ENCODE results near the gene VGF. TPM values are rescaled to one million over a fixed set of nuclear protein-coding genes. Genes with fewer than 3 reads are reported as not detected.
"Not testable (repeated sequence)": the region's sequence is repeated elsewhere in the genome, so short reads cannot be mapped to it uniquely, and the experiment has no call there.

VGF gene
- total and polyA plus RNA-seq, 12 donors = 0.97 to 14.3 (median 4.6) TPM; not detected in 3

DNA sequence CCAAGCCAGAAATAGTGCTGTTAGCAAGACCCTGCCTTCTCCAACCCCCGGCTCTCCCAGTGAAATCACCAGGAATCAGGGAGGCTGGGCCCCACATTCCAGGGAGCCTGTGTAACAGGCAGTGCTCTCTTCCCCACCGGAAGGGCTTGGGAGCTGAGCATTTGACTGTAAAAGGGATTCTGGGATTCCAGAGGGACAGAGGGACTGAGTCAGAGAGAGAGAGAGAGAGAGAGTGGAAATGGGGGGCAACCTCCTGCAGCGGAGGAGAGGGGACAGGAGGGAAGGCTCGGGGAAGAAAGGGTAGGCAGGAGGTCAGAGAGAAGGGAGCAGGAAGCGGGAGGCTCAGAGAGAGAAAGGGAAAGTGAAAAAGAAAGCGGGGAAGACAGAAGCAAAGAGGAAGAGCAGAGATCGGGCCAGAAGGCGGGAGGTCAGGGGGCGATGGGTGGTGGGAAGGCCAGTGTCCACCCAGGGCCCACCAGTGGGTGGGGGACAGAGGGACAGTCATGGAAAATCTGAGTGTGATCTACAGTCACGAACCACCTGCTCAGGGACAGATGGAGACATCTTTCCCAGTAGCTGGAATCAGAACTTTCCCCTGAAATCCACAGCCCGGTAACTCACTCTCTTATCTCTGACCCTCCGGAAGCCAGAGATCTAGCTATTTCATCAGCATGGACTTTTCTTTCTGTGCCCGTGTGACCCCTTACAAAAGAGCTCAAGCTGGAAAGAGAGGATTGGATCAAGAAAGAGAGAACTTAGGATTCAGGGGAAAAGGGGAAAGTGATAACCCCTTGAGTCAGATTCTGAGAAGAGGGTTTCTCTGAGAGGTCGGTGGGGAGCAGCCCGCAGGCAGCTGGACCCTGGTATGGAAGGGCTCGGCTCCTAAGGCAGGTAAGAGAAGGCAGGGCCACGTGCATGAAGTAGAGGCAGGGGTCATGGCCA is 43.1 kb downstream of the VGF start:
- DNase-seq = peak; percentile 40 to 87 (median 78)
- WGBS, 4 donors = 13 to 18% (median 16%) methylated on average over 17 of the region's 17 CpGs
- intact Hi-C loops (cut with DNase I) = no loop called here
- H3K9me3 ChIP-seq (replicated peaks in 1 of 3) = no peaks in the 10 kb centered on the region
- H3K36me3 ChIP-seq (replicated peaks in 1 of 2) = no peaks in the 10 kb centered on the region
- H3K4me1 ChIP-seq (replicated peaks in 1 of 2) = peaks cover 24 to 36% of the 10 kb centered on the region in 2 donors
- H3K27ac ChIP-seq = peak overlapping the region; percentile 55 to 94 (median 79)
- H3K27me3 ChIP-seq = no peaks in the 10 kb centered on the region
- peak overlapping the region in 2 of 4 donors; percentile 52 to 53 for H3K4me3 ChIP-seq
- no peak for TF ChIP-seq CTCF (IDR thresholded peaks at IDR 0.05)
- TF ChIP-seq POLR2A (IDR thresholded peaks at IDR 0.05) = peak; percentile 25 to 63

DNA sequence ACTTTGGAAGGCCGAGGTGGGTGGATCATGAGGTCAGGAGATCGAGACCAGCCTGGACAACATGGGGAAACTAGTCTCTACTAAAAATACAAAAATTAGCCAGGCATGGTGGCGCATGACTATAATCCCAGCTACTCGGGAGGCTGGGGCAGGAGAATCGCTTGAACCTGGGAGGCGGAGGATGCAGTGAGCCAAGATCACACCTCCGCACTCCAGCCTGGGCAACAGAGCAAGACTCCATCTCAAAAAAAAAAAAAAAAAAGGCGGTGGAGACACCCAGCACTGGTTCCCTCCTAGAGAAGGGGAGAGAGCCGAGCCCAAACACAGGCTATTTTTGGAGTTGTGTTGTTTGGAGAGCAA is 43.8 kb downstream of the VGF start:
- H3K4me1 ChIP-seq (replicated peaks in 1 of 2) = peaks cover 19 to 30% of the 10 kb centered on the region in 2 donors
- peak overlapping the region; percentile 55 to 94 (median 79) for H3K27ac ChIP-seq
- H3K4me3 ChIP-seq = peak overlapping the region in 1 of 4 donors; percentile 52

GRCh38 chr7:101120315-101120714 is 45.1 kb downstream of the VGF start:
- WGBS, 4 donors = 68 to 90% (median 84%) methylated on average over 4 of the region's 4 CpGs
- no peak for TF ChIP-seq POLR2A (IDR thresholded peaks at IDR 0.05)
- TF ChIP-seq CTCF (IDR thresholded peaks at IDR 0.05) = no peak
- no peak for DNase-seq
- H3K36me3 ChIP-seq (replicated peaks in 1 of 2) = no peaks in the 10 kb centered on the region
- no peak overlapping the region for H3K27ac ChIP-seq
- no peak overlapping the region for H3K4me3 ChIP-seq
- no peaks in the 10 kb centered on the region for H3K27me3 ChIP-seq
- H3K9me3 ChIP-seq (replicated peaks in 1 of 3) = no peaks in the 10 kb centered on the region
- H3K4me1 ChIP-seq (replicated peaks in 1 of 2) = peaks cover 12 to 22% of the 10 kb centered on the region in 2 donors
- intact Hi-C loops (cut with DNase I) = no loop called here

More for the DNA sequence above, 43.8 kb downstream of the VGF start:
- DNase-seq; H3K27me3 ChIP-seq; intact Hi-C loops (cut with DNase I); H3K9me3 ChIP-seq (replicated peaks in 1 of 3); H3K36me3 ChIP-seq (replicated peaks in 1 of 2): not testable (repeated sequence)
- 62 to 82% (median 70%) methylated on average over 8 to 9 of the region's 9 CpGs for WGBS, 4 donors

DNA sequence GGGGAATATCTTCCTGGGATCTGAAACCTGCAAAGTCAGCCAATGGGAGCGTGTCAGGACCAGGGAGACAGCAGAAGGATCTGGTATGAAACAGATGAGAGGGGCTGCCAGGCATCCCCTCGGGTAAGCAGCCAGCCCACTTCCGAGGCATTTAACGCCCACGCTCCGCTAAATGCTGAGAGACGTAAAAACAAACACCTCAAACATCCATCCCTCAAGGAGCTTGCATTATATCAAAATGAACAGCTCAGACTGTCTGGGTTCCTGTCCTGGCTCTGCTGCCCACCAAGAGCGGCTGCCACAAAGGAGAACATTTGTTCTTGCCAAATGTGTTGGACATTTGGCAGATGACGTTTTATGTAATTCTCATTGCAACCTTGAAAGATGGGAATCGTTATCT is 45.5 kb downstream of the VGF start:
- DNase-seq = no peak
- intact Hi-C loops (cut with DNase I) = no loop called here
- WGBS, 4 donors = 59 to 68% (median 61%) methylated on average over 9 to 10 of the region's 10 CpGs
- peaks cover 12 to 18% of the 10 kb centered on the region in 2 donors for H3K4me1 ChIP-seq (replicated peaks in 1 of 2)
- H3K4me3 ChIP-seq = no peak overlapping the region
- H3K27ac ChIP-seq = no peak overlapping the region
- no peaks in the 10 kb centered on the region for H3K36me3 ChIP-seq (replicated peaks in 1 of 2)
- no peaks in the 10 kb centered on the region for H3K9me3 ChIP-seq (replicated peaks in 1 of 3)
- no peaks in the 10 kb centered on the region for H3K27me3 ChIP-seq
- no peak for TF ChIP-seq POLR2A (IDR thresholded peaks at IDR 0.05)

- Histone ChIP-seq H3K4me3 (no peak overlapping the region), H3K4me1 (replicated peaks in 1 of 2) (peaks cover 10 to 12% of the 10 kb centered on the region in 2 donors), H3K27me3 (no peaks in the 10 kb centered on the region), H3K27ac (peak overlapping the region in 1 of 5 donors; percentile 16), H3K9me3 (replicated peaks in 1 of 3) (no peaks in the 10 kb centered on the region), H3K36me3 (replicated peaks in 1 of 2) (no peaks in the 10 kb centered on the region)
- DNase-seq = no peak
- 84 to 93% (median 92%) methylated on average over 3 of the region's 3 CpGs for WGBS, 4 donors
- intact Hi-C loops (cut with DNase I) = no loop called here
- TF ChIP-seq CTCF (IDR thresholded peaks at IDR 0.05) (no peak), POLR2A (IDR thresholded peaks at IDR 0.05) (no peak)
Observed at GRCh38 chr7:101118856-101119255, 46.5 kb downstream of the VGF start.
